Activated CD8-positive, alpha-beta memory T cell treated with anti-CD3 and anti-CD28 coated beads for 24 hours (primary cell): ENCODE results near the gene SREBF1.

Experiments
- DNase-seq: peaks from one replicate; pipeline ENCODE4 v3.0.0-alpha.2; 2020

Gene SREBF1

GRCh38 chr17:17772231-17772630 lies 64.6 kb downstream of the SREBF1 start:
- no peak for DNase-seq

- DNase-seq: no peak
These were observed 65.1 kb downstream of the SREBF1 start for GRCh38 chr17:17771498-17772201.

GRCh38 chr17:17770632-17771044 lies 66.1 kb downstream of the SREBF1 start:
- no peak for DNase-seq

- DNase-seq: no peak
These were observed 66.7 kb downstream of the SREBF1 start for GRCh38 chr17:17769869-17770631.

GRCh38 chr17:17768424-17769088 lies 68.2 kb downstream of the SREBF1 start:
- no peak for DNase-seq

GRCh38 chr17:17767887-17768418 lies 68.8 kb downstream of the SREBF1 start:
- no peak for DNase-seq

GRCh38 chr17:17767154-17767869 lies 69.5 kb downstream of the SREBF1 start:
- DNase-seq: no peak

- DNase-seq: no peak
These were observed 70.1 kb downstream of the SREBF1 start for GRCh38 chr17:17766744-17767120.

- no peak for DNase-seq
These were observed 70.6 kb downstream of the SREBF1 start for GRCh38 chr17:17766077-17766743.

GRCh38 chr17:17765359-17766076 lies 71.3 kb downstream of the SREBF1 start:
- DNase-seq: no peak

GRCh38 chr17:17763734-17764133 lies 73.1 kb downstream of the SREBF1 start:
- no peak for DNase-seq

- DNase-seq: no peak
These were observed 73.7 kb downstream of the SREBF1 start for GRCh38 chr17:17763136-17763535.

- DNase-seq: no peak
These were observed 74.1 kb downstream of the SREBF1 start for GRCh38 chr17:17762744-17763105.
